WTC11 (cell line): ENCODE results near the gene NUDT3. TPM values are rescaled to one million over a fixed set of nuclear protein-coding genes. Genes with fewer than 3 reads are reported as not detected.

ENCODE experiments used
- ATAC-seq: fragments of 200-7000 bp; cut with Tn5 transposase; 2 replicates; pipeline ENCODE4 v1.10.0; 2021; ENCODE audit warnings: mild to moderate bottlenecking, moderate library complexity
- CTCF ChIA-PET: fragments of 300-600 bp; sonication (Branson Sonifier 250); formaldehyde crosslinking; loops from one replicate; lab custom pipeline; 2021; ENCODE audit warnings: antibody characterized with exemption; lab: Charles Lee
- POLR2A ChIA-PET: fragments of 350-600 bp; sonication (Branson Sonifier 250); formaldehyde crosslinking; loops from one replicate; lab custom pipeline; 2021; ENCODE audit warnings: antibody characterized with exemption; lab: Charles Lee
- DNase-seq: peaks from one replicate; pipeline ENCODE4 v3.0.0; 2021; ENCODE audit warnings: low spot score
- H3K27ac Mint-ChIP-seq: 2 replicates; pipeline ENCODE4 v1.8.0; 2021; ENCODE audit warnings: mixed read lengths
- H3K27me3 Mint-ChIP-seq: 2 replicates; pipeline ENCODE4 v1.8.0; 2021; ENCODE audit warnings: low read depth, mild to moderate bottlenecking, moderate library complexity, mixed read lengths
- H3K36me3 Mint-ChIP-seq: 2 replicates; pipeline ENCODE4 v1.8.0; 2021; ENCODE audit warnings: mixed read lengths
- H3K4me1 Mint-ChIP-seq: 2 replicates; pipeline ENCODE4 v1.8.0; 2022; ENCODE audit warnings: mixed read lengths
- H3K4me3 Mint-ChIP-seq: 2 replicates; pipeline ENCODE4 v1.8.0; 2021; ENCODE audit warnings: mild to moderate bottlenecking, moderate library complexity, mixed read lengths
- H3K9me3 Mint-ChIP-seq: 2 replicates; pipeline ENCODE4 v1.8.0; 2021; ENCODE audit warnings: mixed read lengths
- ARID4B ChIP-seq: sonication (generic); formaldehyde crosslinking; IDR thresholded peaks from 2 replicates; pipeline ENCODE4 v1.8.0; 2023; ENCODE audit warnings: missing genetic modification reagents, mild to moderate bottlenecking, borderline replicate concordance
- GABPB1 ChIP-seq: sonication (generic); formaldehyde crosslinking; IDR thresholded peaks from 2 replicates; pipeline ENCODE4 v1.8.1; 2023; ENCODE audit warnings: mild to moderate bottlenecking, missing genetic modification reagents
- GRHL2 ChIP-seq: fragments of 250-450 bp; sonication (Bioruptor Pico); IDR thresholded peaks from 2 replicates; pipeline ENCODE4 v1.8.0; 2022; ENCODE audit warnings: mild to moderate bottlenecking, moderate library complexity; ENCODE audit not compliant: insufficient replicate concordance, severe bottlenecking
- IRF1 ChIP-seq: sonication (generic); formaldehyde crosslinking; IDR thresholded peaks from 2 replicates; pipeline ENCODE4 v1.8.0; 2023; ENCODE audit warnings: missing genetic modification reagents
- IRF2 ChIP-seq: sonication (generic); formaldehyde crosslinking; IDR thresholded peaks from 2 replicates; pipeline ENCODE4 v1.8.0; 2022; ENCODE audit warnings: low read depth, missing genetic modification reagents, borderline replicate concordance
- MXD4 ChIP-seq: fragments of 250-450 bp; sonication (Bioruptor Pico); IDR thresholded peaks from 2 replicates; pipeline ENCODE4 v1.8.0; 2021; ENCODE audit warnings: mild to moderate bottlenecking, moderate library complexity, borderline replicate concordance
- RELA ChIP-seq: sonication (generic); formaldehyde crosslinking; IDR thresholded peaks from 2 replicates; pipeline ENCODE4 v1.8.1; 2022; ENCODE audit warnings: missing genetic modification reagents, mild to moderate bottlenecking, borderline replicate concordance
- SMAD3 ChIP-seq: sonication (generic); formaldehyde crosslinking; IDR thresholded peaks from 2 replicates; pipeline ENCODE4 v1.8.0; 2022; ENCODE audit warnings: missing genetic modification reagents, mild to moderate bottlenecking, borderline replicate concordance
- SP1 ChIP-seq: sonication (generic); formaldehyde crosslinking; conservative IDR thresholded peaks from 2 replicates; pipeline ENCODE4 v1.8.1; 2022; ENCODE audit warnings: missing genetic modification reagents
- TEAD4 ChIP-seq: sonication (generic); formaldehyde crosslinking; IDR thresholded peaks from 2 replicates; pipeline ENCODE4 v1.8.0; 2022; ENCODE audit warnings: mild to moderate bottlenecking, missing genetic modification reagents
- TP53 ChIP-seq: sonication (generic); formaldehyde crosslinking; IDR thresholded peaks from 2 replicates; pipeline ENCODE4 v1.8.1; 2023; ENCODE audit warnings: mild to moderate bottlenecking, missing genetic modification reagents
- USF1 ChIP-seq: sonication (generic); formaldehyde crosslinking; IDR thresholded peaks from 2 replicates; pipeline ENCODE4 v1.8.0; 2022; ENCODE audit warnings: mild to moderate bottlenecking, missing genetic modification reagents
- ZBTB21 ChIP-seq: sonication (generic); formaldehyde crosslinking; IDR thresholded peaks from 2 replicates; pipeline ENCODE4 v1.8.1; 2023; ENCODE audit warnings: mild to moderate bottlenecking, missing genetic modification reagents, borderline replicate concordance
- ZMAT4 ChIP-seq: fragments of 250-450 bp; sonication (Bioruptor Pico); IDR thresholded peaks from 2 replicates; pipeline ENCODE4 v1.9.0; 2021; ENCODE audit warnings: mild to moderate bottlenecking
- ZNF416 ChIP-seq: fragments of 250-450 bp; sonication (Bioruptor Pico); IDR thresholded peaks from 2 replicates; pipeline ENCODE4 v1.9.0; 2021; ENCODE audit warnings: mild to moderate bottlenecking, inconsistent platforms
- ZNF532 ChIP-seq: fragments of 250-450 bp; sonication (Bioruptor Pico); IDR thresholded peaks from 2 replicates; pipeline ENCODE4 v1.9.0; 2021; ENCODE audit warnings: mild to moderate bottlenecking, borderline replicate concordance
- total RNA-seq: library from RNA; stranded (reverse); gene quantifications from 3 replicates; pipeline ENCODE4 v1.2.3, GENCODE V29; 2021

The NUDT3 gene
- total RNA-seq, 1 experiment from 2014 or later = 30.0 TPM

- Mint-ChIP-seq H3K4me1 (peaks cover 34% of the 10 kb centered on the region), H3K4me3 (peak overlapping the region; percentile 88), H3K36me3 (peaks cover 16% of the 10 kb centered on the region), H3K9me3 (no peaks in the 10 kb centered on the region), H3K27ac (peak overlapping the region; percentile 83), H3K27me3 (no peaks in the 10 kb centered on the region)
- CTCF ChIA-PET = interaction anchor here (0.6 to 3.5 kb wide), 12 partner anchors 11 to 214 kb away, joined by 3 to 51 read pairs (median 8); partner anchors contain the start of genes GRM4, HMGA1 and RPS10
- peak; percentile 61 for DNase-seq
- ATAC-seq = peak; percentile 5
- POLR2A ChIA-PET = interaction anchor here (0.9 to 2.2 kb wide), 4 partner anchors 11 to 76 kb away, joined by 4 to 13 read pairs (median 6); partner anchors contain the start of gene HMGA1
- TF ChIP-seq ARID4B (CRISPR knock-in tag) = peak; percentile 86
- TF ChIP-seq GABPB1 = no peak
Observed at GRCh38 chr6:34248198-34248726, 144.2 kb downstream of the NUDT3 start.

GRCh38 chr6:34247481-34248197, 144.8 kb downstream of the NUDT3 start:
- Mint-ChIP-seq H3K36me3 (peaks cover 22% of the 10 kb centered on the region), H3K27me3 (no peaks in the 10 kb centered on the region), H3K27ac (peak overlapping the region; percentile 83)
- no peak for TF ChIP-seq ZBTB21 (CRISPR knock-in tag)
- peak; percentile 71; the same call in 1 of the 2 replicates for TF ChIP-seq ZNF416 (CRISPR knock-in tag)
- TF ChIP-seq TEAD4 (CRISPR knock-in tag) = no peak
- TF ChIP-seq, all 79 proteins: peak for 1
- H3K4me1 Mint-ChIP-seq = peaks cover 40% of the 10 kb centered on the region
- ChIA-PET POLR2A (interaction anchor here (0.5 to 2.2 kb wide), 8 partner anchors 11 to 727 kb away, joined by 3 to 15 read pairs (median 5); partner anchors contain the start of gene HMGA1), CTCF (interaction anchor here (0.6 to 3.5 kb wide), 4 partner anchors 52 to 412 kb away, joined by 3 to 24 read pairs (median 10); no protein-coding TSS in a partner anchor)
- DNase-seq = no peak
- no peak for ATAC-seq
- H3K9me3 Mint-ChIP-seq = no peaks in the 10 kb centered on the region
- peak overlapping the region; percentile 88 for H3K4me3 Mint-ChIP-seq

GRCh38 chr6:34246563-34247391, 145.7 kb downstream of the NUDT3 start:
- CTCF ChIA-PET = interaction anchor here (0.6 to 2.5 kb wide), 9 partner anchors 20 to 363 kb away, joined by 3 to 24 read pairs (median 4); no protein-coding TSS in a partner anchor
- Mint-ChIP-seq H3K4me3 (peak overlapping the region; percentile 36; the same call in 1 of the 2 replicates), H3K4me1 (peaks cover 49% of the 10 kb centered on the region), H3K36me3 (peaks cover 30% of the 10 kb centered on the region), H3K27me3 (no peaks in the 10 kb centered on the region), H3K27ac (peak overlapping the region; percentile 88), H3K9me3 (no peaks in the 10 kb centered on the region)
- ATAC-seq = peak; percentile 19
- POLR2A ChIA-PET = interaction anchor here (0.5 to 1.6 kb wide), 6 partner anchors 10 to 728 kb away, joined by 3 to 15 read pairs (median 4); partner anchors contain the start of gene HMGA1
- peak; percentile 71 for DNase-seq
- TF ChIP-seq ZMAT4 (CRISPR knock-in tag) = peak; percentile 90
- TF ChIP-seq USF1 (CRISPR knock-in tag) = no peak
- TF ChIP-seq IRF1 (CRISPR knock-in tag) = peak; percentile 90
- no peak for TF ChIP-seq GRHL2 (CRISPR knock-in tag)
- TF ChIP-seq IRF2 (CRISPR knock-in tag) = peak; percentile 74; the same call in 1 of the 2 replicates
- TF ChIP-seq RELA (CRISPR knock-in tag) = peak; percentile 85; the same call in 1 of the 2 replicates
- TF ChIP-seq ZNF416 (CRISPR knock-in tag) = peak; percentile 99
- no peak for TF ChIP-seq SMAD3 (CRISPR knock-in tag)
- no peak for TF ChIP-seq MXD4 (CRISPR knock-in tag)
- 0 out of 2 replicates have a peak, but pooled peaks have one; percentile 50 for TF ChIP-seq ZBTB21 (CRISPR knock-in tag)
- TF ChIP-seq SP1 (CRISPR knock-in tag) = peak; percentile 90
- TF ChIP-seq TP53 (CRISPR knock-in tag) = no peak
- TF ChIP-seq ZNF532 = peak; percentile 90
